ENCODE results near the gene CDK13.
A peak's percentile ranks its signal among the peaks of the same experiment; 100 is the strongest.

Gene CDK13

DNA sequence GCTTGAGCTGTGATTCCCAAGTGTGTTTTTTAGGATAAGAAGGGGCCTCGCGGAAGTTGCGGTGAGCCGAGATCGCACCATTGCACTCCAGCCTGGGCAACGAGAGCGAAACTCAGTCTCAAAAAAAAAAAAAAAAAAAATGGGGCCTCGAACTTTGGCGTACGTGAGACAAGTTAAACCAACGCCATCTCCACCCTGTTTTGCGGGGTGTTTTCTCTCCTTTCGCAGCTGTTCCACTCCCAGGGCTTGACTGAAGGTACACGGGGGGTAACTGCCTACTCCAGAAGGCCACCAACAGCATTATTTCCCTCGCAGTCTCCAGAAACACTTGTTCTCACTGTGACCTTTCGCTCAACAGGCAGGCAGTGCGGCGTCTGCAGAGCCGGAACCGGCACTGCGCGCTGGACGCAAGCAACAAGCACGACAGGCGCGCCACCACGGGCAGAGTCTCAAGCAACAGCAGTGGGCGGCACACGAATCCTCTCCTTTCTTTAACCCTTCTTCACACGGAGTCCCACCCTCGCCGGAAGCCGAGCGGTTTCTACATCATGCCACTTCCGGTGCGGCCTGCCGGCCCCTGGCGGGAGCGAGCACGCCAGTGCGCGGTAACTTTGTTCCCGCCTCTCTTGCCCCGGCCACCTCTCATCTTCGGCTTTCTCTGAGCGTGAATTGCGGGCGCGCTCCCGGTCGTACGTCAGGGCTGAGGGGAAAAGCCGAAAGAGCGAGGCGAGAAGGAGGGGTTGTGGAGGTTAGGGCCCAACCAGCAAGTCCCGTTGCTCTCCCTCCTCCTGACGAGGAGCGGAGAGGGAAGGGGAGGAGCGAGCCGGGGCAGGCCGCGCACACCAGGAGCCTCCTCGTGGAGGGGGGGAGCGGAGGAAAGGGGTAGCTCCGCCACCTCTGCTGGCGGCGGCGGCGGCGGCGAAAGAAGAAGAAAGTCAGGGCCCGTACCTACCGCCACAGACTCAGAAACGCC, 814 bp upstream of the CDK13 start:
- peak; percentile 100 for DNase-seq (ENCODE audit: low spot score)

DNA sequence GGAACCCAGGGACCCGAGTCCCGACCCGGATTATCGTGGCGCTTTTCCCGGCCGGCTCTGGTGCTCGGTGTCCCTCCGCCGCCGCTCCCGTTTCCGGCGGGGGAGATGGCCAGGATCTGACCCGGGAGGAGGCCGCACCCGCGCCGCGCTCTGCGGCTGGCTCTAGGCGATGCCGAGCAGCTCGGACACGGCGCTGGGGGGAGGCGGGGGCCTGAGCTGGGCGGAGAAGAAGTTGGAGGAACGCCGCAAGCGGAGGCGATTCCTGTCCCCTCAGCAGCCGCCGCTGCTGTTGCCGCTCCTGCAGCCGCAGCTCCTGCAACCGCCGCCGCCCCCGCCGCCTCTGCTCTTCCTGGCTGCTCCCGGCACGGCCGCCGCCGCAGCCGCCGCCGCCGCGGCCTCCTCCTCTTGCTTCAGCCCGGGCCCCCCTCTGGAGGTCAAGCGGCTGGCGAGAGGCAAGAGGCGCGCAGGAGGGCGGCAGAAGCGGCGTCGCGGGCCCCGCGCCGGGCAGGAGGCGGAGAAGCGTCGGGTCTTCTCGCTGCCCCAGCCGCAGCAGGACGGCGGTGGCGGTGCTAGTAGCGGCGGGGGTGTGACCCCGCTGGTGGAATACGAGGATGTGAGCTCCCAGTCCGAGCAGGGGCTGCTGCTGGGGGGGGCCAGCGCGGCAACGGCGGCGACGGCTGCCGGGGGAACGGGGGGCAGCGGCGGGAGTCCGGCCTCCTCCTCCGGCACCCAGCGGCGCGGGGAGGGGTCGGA, 593 bp downstream of the CDK13 start:
- DNase-seq (ENCODE audit: low spot score) = peak; percentile 54

DNA sequence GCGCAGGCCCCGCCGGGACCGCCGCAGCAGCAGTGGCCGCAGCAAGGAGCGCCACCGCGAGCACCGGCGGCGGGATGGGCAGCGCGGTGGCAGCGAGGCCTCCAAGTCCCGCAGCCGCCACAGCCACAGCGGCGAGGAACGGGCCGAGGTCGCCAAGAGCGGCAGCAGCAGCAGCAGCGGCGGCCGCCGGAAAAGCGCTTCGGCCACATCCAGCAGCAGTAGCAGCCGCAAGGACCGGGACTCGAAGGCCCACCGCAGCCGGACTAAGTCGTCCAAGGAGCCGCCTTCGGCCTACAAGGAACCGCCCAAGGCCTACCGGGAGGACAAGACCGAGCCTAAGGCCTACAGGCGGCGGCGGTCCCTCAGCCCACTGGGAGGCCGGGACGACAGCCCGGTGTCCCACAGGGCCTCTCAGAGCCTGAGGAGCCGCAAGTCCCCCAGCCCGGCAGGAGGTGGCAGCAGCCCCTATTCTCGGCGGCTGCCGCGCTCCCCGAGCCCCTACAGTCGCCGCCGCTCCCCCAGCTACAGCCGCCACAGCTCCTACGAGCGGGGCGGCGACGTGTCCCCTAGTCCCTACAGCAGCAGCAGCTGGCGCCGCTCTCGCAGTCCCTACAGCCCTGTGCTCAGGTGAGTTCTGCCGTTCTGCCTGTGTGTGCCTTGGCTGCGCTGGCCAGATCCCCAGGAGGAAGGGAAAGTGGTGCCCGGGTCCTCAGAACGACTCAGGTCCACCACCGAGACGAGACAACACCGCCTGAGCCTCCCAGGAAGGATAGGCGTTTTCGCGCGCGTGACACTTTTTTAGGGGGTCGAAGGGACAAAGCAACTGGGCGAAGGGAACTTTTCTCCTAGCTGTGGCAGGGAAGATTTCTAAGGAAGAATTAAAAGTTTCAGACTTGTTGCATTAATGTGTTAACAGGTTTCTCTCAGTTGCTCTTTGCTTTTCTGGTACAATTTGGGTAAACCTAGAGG, 1.5 kb downstream of the CDK13 start:
- peak; percentile 91 for DNase-seq (ENCODE audit: low spot score)

DNA sequence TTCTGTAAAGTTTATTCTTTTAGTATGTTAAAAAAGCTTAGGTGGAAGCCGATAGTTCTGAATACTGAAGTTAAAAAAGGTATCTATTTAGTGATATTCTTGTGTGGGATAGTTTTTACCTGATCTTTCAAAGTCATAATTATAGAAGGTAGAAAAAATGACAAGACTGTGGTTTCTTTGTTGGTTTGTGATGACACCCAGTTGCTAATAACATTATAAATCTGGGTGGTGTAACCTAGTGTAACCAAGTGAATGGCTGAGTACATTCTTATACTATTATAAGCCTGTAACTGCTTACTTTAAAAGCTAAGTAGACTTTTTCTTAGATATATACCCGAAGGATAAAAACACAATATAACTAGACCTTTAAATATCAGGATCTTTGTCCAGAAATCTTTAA, 2.3 kb downstream of the CDK13 start:
- DNase-seq (ENCODE audit: low spot score) = peak; percentile 68

DNA sequence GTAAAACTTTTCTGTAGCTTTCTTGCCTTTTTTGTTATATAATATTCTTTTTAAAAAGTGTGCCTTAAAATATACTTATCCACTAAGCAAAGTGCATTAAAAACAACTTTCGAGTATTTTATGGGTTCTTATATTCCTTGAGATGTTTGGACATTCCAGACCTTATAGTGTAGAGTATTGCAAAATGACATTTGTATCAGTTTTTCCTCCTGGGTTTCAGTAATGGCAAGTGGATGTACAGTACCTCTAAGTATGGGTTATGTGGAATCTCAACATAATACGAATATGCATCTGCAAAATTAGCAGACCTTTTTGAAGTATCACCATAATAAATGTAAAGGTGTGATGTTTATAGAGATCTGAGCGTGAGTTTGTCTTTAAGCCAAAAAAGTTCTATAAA, 2.7 kb downstream of the CDK13 start:
- peak; percentile 51 for DNase-seq (ENCODE audit: low spot score)

DNA sequence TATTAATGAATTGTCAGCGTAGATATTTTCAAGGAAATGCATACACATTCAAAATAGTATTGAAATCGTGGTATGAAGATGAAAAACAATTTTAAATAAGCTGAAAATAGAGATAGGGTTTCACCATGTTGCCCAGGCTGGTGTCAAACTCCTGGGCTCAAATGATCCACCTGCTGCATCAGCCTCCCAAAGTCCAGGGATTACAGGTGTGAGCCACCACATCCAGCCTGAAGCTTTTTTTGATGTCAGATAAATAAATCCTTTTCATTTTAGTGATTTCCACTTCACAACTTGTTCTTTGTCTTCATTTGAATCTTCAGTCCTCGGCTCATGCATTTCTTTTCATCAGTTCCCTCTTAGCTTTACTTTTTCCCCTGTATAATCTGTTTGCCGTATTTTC, 4.6 kb downstream of the CDK13 start:
- DNase-seq (ENCODE audit: low spot score) = peak; percentile 57

DNA sequence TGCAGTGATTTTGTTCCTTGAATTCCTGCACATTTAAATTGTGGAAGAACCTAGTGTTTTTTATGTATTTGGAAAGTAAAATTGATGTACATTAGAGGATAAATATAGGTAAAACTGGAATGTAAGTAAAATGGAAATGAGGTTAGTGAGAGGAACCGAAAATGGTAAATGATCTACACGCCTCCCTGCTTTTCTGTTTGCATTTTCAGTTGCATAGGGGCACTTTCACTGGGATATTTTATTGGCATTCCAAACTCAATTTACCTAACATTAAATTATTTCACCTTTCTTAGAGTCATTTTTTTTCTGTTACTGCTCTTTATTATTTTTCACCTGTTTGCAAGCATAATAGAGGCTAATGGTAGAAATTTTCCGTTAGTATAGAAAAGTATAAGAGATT, 8.0 kb downstream of the CDK13 start:
- DNase-seq (ENCODE audit: low spot score) = peak; percentile 61

DNA sequence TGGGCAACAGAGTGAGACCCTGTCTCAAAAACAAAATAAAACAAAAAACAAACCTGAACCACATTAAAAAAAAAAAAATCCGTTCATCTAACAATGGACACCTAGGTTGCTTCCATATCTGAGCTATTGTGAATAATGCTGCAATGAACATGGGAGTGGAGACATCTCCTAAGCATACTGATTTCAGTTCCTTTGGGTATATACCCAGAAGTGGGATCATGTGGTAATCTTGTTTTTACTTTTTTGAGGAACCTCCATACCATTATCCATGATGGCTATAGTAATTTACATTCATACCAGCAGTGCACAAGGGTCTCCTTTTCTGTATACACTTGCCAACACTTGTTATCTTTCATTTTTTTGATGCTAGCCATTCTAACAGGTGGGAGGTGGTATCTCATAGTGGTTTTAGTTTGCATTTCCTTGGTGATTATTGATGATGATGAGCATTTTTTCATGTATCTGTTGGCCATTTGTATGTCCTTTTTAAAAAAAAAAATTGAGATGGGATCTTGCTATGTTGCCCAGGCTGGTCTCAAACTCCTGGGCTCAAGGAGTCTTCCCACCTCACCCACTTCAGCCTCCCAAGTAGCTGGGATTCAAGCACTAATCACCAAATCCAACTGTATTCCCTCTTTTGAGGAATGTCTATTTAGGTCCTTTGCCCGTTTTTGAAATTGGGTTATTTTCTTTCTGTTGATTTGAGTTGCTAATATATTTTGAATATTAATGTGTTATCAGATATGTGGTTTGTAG, 17.5 kb downstream of the CDK13 start:
- no peak for DNase-seq (ENCODE audit: low spot score)

DNA sequence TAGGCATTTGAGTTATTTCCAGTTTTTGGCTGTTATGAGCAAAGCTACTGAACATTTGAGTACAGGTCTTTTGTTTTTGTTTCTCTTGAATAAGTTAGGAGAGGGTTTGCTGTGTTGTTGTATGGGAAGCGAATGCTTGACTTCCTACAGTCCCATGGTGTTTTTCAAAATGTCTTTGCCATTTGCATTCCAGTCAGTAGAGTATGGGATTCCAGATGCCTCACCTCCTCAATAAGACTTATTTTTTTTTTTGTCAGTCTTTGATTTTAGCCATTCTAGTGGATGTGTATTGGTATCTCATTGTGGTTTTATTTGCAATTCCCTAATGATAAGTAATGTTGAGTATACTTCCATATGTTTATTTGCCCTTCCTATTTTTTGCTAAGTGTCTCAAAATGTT, 19.4 kb downstream of the CDK13 start:
- DNase-seq (ENCODE audit: low spot score) = peak; percentile 51

DNA sequence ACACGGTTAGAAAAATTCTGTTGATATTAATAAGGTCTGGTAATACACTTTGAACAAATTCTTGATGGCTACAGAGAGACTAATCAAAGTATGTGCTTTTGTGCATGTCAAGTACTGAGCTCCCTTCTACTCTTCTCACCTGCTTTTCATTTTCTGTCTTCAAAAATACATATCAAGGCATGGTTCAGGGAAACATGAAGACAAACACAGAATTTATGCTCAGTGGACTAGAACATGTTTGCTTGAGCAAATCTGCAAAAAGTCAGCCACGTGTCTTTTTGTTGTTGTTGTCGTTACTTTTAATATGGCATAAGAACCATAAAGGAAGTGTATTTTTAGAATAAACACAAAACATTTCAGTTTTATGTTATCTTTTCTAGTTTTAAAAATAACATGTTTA, 21.9 kb downstream of the CDK13 start:
- peak; percentile 95 for DNase-seq (ENCODE audit: low spot score)

DNA sequence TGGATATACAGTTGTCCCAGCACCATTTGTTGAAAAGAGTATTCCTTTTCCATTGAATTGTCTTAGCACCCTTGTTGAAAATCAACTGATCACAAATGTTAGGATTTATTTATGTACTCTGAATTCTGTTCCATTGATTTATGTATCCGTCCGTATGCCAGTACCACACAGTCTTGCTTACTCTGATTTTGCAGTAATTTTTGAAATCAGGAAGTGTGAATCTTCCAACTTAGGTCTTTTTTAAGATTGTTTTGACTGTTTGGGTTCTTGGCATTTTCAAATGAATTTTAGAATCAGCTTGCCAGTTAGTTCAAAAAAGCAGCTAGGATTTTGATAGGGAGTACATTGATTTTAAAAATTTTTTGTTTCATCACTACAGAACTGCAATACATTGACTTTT, 23.7 kb downstream of the CDK13 start:
- peak; percentile 44 for DNase-seq (ENCODE audit: low spot score)

DNA sequence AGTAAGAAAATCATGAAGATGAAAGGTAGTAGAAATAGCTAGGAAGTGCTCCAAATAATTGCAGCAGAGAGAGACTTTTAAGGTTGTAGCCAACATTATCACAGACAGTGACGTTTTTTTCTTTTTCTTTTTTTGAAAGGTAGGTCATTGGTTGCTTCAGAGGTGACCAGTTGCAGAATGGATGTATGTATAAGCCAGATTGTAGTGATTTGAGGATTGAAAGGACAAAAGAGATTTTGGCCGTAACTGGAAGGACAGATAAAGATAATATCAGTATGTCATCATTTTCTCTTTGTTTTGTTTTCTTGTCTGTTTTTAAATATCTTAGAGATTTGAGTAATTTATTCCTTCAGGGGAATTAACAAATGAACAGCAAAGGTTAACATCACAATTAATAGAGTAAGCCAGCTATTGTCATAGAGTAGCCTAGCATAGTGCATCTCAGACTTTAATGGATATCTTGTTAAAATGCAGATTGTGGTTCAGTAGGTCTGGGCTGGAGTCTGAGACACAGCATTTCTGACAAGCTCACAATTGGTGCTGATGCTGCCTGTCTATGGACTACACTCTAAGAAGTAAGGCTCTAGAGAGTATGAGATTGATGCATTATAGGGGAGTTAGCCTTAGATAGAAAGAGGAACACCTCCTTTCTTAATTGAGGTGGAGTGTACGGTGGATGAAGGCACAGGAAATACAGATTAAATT, 28.3 kb downstream of the CDK13 start:
- DNase-seq (ENCODE audit: low spot score) = peak; percentile 53

DNA sequence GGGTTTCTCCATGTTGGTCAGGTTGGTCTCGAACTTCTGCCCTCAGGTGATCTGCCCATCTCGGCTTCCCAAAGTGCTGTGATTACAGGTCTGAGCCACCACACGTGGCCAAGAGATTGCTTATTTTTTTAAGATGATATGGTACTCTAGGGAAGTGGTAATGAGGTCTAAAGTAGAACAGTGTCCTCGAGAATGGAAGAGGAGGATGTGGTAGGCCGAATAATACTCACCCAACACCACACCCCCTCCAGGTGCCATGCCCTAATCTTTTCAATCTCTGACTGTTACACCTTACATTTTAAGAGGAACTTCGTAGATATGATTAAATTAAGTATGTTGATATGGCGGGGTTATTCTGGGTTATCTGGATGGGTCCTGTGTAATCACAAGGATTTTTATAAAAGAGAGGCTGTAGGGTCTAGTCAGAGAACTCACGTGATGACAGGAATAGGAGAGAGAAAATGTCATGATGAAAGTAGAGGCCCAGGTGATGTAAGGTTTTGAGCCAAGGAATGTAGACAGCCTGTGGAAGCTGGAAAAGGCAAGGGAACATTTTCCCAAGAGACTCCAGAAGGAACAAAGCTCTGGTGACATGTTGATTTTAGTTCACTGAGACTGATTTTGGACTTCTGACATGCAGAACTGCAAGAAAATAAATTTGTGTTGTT, 29.5 kb downstream of the CDK13 start:
- DNase-seq (ENCODE audit: low spot score) = no peak

DNA sequence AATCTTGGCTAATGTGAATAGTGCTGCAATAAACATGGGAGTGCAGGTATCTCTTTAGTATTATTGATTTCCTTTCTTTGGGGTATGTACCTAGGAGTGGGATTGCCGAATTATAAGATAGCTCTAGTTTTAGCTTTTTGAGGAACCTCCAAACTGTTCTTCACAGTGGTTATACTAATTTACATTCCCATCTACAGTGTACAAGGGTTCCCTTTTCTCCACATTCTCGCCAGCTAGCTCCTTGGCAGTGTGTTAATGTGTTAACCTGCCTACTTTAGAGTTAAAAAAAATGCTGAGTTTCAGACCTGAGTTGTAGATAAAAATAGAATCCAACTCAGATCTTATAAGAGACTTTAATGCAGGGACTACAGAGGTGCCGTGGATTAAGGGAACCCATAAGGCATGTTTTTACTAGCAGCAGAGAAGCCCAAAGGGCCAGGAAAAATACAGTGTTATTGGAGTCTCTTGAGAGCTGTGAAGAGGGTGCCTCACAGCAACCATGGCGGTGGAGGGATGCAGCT, 35.4 kb downstream of the CDK13 start:
- no peak for DNase-seq (ENCODE audit: low spot score)

DNA sequence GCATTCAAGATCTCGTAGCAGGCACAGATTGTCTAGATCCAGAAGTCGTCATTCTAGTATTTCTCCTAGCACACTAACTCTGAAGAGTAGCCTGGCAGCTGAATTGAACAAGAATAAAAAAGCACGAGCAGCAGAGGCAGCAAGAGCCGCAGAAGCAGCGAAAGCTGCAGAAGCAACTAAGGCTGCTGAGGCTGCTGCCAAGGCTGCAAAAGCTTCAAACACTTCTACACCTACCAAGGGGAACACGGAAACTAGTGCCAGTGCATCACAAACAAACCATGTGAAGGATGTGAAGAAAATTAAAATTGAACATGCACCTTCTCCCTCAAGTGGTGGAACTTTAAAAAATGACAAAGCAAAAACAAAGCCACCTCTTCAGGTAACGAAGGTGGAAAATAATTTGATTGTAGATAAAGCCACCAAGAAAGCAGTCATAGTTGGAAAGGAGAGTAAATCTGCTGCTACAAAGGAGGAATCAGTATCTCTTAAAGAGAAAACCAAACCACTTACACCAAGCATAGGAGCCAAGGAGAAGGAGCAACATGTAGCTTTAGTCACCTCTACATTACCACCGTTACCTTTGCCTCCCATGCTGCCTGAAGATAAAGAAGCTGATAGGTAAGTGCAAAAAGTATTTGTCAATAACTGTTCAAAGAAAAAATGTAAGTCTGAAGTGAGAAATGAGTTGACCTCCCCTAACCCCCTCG, 37.7 kb downstream of the CDK13 start:
- DNase-seq (ENCODE audit: low spot score) = no peak

DNA sequence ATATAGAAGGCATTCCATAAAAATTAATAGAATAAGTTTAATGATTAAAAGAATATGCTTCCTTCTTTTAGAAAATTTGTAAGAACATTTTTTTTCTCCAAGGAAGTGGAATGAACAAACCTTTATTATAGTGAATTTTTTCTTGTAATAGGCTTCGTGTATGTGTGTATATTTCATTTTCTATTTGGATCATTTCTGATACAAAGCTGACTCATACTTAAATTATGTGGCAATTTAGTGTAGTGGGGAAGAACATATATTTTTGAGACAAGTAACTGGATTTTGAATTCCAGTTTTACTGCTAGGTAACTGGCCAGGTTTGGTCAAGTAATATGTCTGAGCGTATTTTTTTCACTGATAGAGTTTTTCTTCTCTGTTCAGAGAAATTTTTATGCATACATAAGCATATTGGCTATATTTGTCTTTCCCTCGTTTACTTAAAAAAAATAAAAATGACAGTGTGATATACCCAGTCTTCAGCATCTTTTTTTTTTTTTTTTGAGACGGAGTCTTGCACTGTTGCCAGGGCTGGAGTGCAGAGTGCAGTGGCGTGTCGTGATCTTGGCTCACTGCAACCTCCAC, 50.8 kb downstream of the CDK13 start:
- DNase-seq (ENCODE audit: low spot score) = no peak

DNA sequence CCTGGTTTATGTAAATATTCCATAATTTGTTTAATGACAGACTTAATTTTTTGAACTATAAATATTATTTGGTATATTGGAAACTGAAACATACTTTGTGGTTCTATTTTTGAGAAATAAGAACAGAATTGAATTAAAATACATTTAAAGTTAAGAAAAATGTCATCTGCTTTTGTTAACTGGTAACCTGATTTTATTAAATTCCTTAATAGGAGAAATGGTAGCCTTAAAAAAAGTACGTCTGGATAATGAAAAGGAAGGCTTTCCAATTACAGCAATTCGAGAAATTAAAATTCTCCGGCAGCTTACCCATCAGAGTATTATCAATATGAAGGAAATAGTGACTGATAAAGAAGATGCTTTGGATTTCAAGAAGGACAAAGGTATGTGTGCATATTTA, 51.6 kb downstream of the CDK13 start:
- DNase-seq (ENCODE audit: low spot score) = no peak

DNA sequence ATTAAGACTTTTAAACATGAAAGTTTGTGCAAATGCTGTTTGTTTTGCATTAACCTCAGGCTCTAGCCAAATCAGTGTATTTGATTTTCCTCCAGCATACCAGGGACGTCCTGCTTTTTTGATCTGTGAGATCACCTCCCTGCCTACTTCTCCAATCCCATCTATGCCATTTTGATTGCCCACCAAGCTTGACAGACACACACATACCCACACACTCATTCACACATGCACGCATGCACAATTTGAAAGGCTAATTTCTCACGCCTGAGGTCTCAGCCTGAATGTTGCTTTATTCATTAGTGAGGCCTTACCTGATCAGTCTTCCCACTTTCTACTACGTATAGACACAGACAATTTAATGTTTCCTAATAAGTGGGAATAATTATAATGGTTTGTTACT, 53.5 kb downstream of the CDK13 start:
- no peak for DNase-seq (ENCODE audit: low spot score)
